Vagina (tissue), 2 donors: ENCODE data around the gene SGCD.

Experiments used
- CTCF ChIP-seq, 3 experiments: fragments of 450-650 bp in 2 of 3; fragments of 200-600 bp in 1 of 3; sonication (generic) in 1 of 3; IDR thresholded peaks; one replicate each; pipeline ENCODE4 v1.5.1; 2017 to 2019; ENCODE audit warnings: antibody characterized with exemption in 3 of 3, mild to moderate bottlenecking in 2 of 3, moderate library complexity in 2 of 3
- POLR2A ChIP-seq, 2 donors: fragments of 450-650 bp; IDR thresholded peaks; one replicate each; pipeline ENCODE4 v1.6.1; 2017; ENCODE audit warnings: antibody characterized with exemption in 2 of 2, mild to moderate bottlenecking in 2 of 2, moderate library complexity in 2 of 2
- POLR2AphosphoS5 ChIP-seq, 2 donors: sonication (generic); formaldehyde crosslinking; IDR thresholded peaks; one replicate each; pipeline ENCODE4 v1.9.0; 2017; ENCODE audit warnings: antibody characterized with exemption in 2 of 2, mild to moderate bottlenecking in 2 of 2, low read depth in 1 of 2; ENCODE audit not compliant: insufficient read depth in 1 of 2

- no peak for TF ChIP-seq POLR2AphosphoS5 (IDR thresholded peaks at IDR 0.05; ENCODE audit: insufficient read depth in 1 of 2, low read depth in 1 of 2)
- TF ChIP-seq POLR2A (IDR thresholded peaks at IDR 0.05): no peak
- no peak for TF ChIP-seq CTCF (IDR thresholded peaks at IDR 0.05)
Observed at GRCh38 chr5:156513123-156513815, 186.3 kb downstream of the SGCD start.
